Lung (tissue), 12 donors: ENCODE measurements around the gene YWHAQ. TPM values are rescaled to one million over a fixed set of nuclear protein-coding genes. Genes with fewer than 3 reads are reported as not detected.

ENCODE experiments used
- ATAC-seq: fragments of 200-7000 bp; cut with Tn5 transposase; one replicate; pipeline ENCODE4 v1.9.1; 2020; ENCODE audit warnings: moderate number of reproducible peaks; ENCODE audit not compliant: insufficient read depth, low FRiP score
- DNase-seq, 3 donors: peaks; one replicate each; pipeline ENCODE4 v3.0.0-alpha.2; 2013 to 2017
- H3K27ac ChIP-seq, 2 donors: one replicate each; pipeline ENCODE4 v1.5.1; 2013; ENCODE audit warnings: mild to moderate bottlenecking in 2 of 2, moderate library complexity in 2 of 2, control low read depth in 1 of 2, inconsistent platforms in 1 of 2, low read depth in 1 of 2, low read length in 1 of 2
- H3K27me3 ChIP-seq, 3 donors: one replicate each; pipeline ENCODE4 v1.5.1; 2013; ENCODE audit warnings: low read length in 2 of 3; ENCODE audit not compliant: control insufficient read depth in 3 of 3, insufficient read depth in 3 of 3
- H3K36me3 ChIP-seq, 4 donors: one replicate each; pipeline ENCODE4 v1.5.1; 2013; ENCODE audit warnings: low read length in 4 of 4, mild to moderate bottlenecking in 1 of 4, moderate library complexity in 1 of 4; ENCODE audit not compliant: control insufficient read depth in 4 of 4, insufficient read depth in 4 of 4
- H3K4me1 ChIP-seq, 5 donors: one replicate each; pipeline ENCODE4 v1.5.1; 2013; ENCODE audit warnings: low read length in 5 of 5, mild to moderate bottlenecking in 2 of 5, moderate library complexity in 1 of 5; ENCODE audit not compliant: control insufficient read depth in 5 of 5, insufficient read depth in 5 of 5
- H3K4me3 ChIP-seq: one replicate; pipeline ENCODE4 v1.5.1; 2013; ENCODE audit warnings: mild to moderate bottlenecking, control low read depth, moderate library complexity
- H3K9ac ChIP-seq, 2 donors: one replicate each; pipeline ENCODE4 v1.5.1; 2013; ENCODE audit warnings: low read length in 2 of 2, control low read depth in 1 of 2; ENCODE audit not compliant: insufficient read depth in 1 of 2
- H3K9me3 ChIP-seq, 4 donors: one replicate each; pipeline ENCODE4 v1.5.1; 2013; ENCODE audit warnings: low read length in 3 of 4, mild to moderate bottlenecking in 1 of 4, moderate library complexity in 1 of 4; ENCODE audit not compliant: control insufficient read depth in 4 of 4, insufficient read depth in 3 of 4
- CTCF ChIP-seq: IDR thresholded peaks from 2 replicates; pipeline ENCODE4 v1.5.1; 2012; ENCODE audit warnings: mild to moderate bottlenecking; ENCODE audit errors: control extremely low read depth, extremely low read depth
- WGBS, 2 donors: extraction: QIAGEN DNeasy Blood & Tissue Kit; methylation state at CpG; one replicate each; pipeline ENCODE4 v1.1.7; 2013; 5-methylcytosine and 5-hydroxymethylcytosine counted together
- polyA plus RNA-seq, 2 donors: library from polyadenylated mRNA; stranded (reverse); fragments of 200-250 nt; gene quantifications; one replicate each; pipeline ENCODE4 v1.2.1, GENCODE V29; 2013
- total RNA-seq, 2 donors: library from RNA; depleted of rRNA in 1 of 2; stranded (reverse); fragments of >200 nt in 1 of 2; gene quantifications; one replicate each; pipeline ENCODE4 v1.2.1, GENCODE V29; 2014 to 2021
- donor health status: control.
- donor health status: control.
- donor health status: Bipolar disorder and iron deficiency.
- donor health status: healthy.
- donor health status: DM: yes; HTN: yes; CAD: no.

Gene YWHAQ
- total and polyA plus RNA-seq, 4 donors = 94.6 to 275 (median 222) TPM

- H3K36me3 ChIP-seq = peaks cover 4 to 27% (median 19%) of the 10 kb centered on the region in 4 donors
- no peak for TF ChIP-seq CTCF
- ATAC-seq (no peak), DNase-seq (no peak)
- H3K9me3 ChIP-seq = peaks cover 0 to 17% (median 7%) of the 10 kb centered on the region in 4 donors
- no peak overlapping the region for H3K9ac ChIP-seq
- H3K4me1 ChIP-seq = peaks cover 0 to 1% (median 0%) of the 10 kb centered on the region in 5 donors
- no peak overlapping the region for H3K4me3 ChIP-seq
- 96 to 97% methylated on average over 3 of the region's 3 CpGs for WGBS, 2 donors
- H3K27ac ChIP-seq = no peak overlapping the region
- H3K27me3 ChIP-seq = no peaks in the 10 kb centered on the region
Measured at GRCh38 chr2:9602412-9602811, 28.4 kb downstream of the YWHAQ start.

- no peaks in the 10 kb centered on the region for H3K27me3 ChIP-seq
- DNase-seq = no peak
- no peak overlapping the region for H3K27ac ChIP-seq
- WGBS, 2 donors = 96 to 97% methylated on average over 5 of the region's 5 CpGs
- H3K4me3 ChIP-seq = no peak overlapping the region
- H3K9me3 ChIP-seq = peaks cover 0 to 17% (median 7%) of the 10 kb centered on the region in 4 donors
- H3K36me3 ChIP-seq = peaks cover 4 to 29% (median 19%) of the 10 kb centered on the region in 4 donors
- H3K9ac ChIP-seq = no peak overlapping the region
- peaks cover 0 to 3% (median 0%) of the 10 kb centered on the region in 5 donors for H3K4me1 ChIP-seq
- no peak for ATAC-seq
- no peak for TF ChIP-seq CTCF
Measured at GRCh38 chr2:9601397-9601796, 29.4 kb downstream of the YWHAQ start.

GRCh38 chr2:9599430-9599829 is 31.4 kb downstream of the YWHAQ start:
- peaks cover 0 to 6% (median 0%) of the 10 kb centered on the region in 5 donors for H3K4me1 ChIP-seq
- H3K9me3 ChIP-seq = peaks cover 0 to 17% (median 7%) of the 10 kb centered on the region in 4 donors
- ATAC-seq (no peak), DNase-seq (no peak)
- no peak for TF ChIP-seq CTCF
- H3K27me3 ChIP-seq = no peaks in the 10 kb centered on the region
- H3K36me3 ChIP-seq = peaks cover 4 to 31% (median 20%) of the 10 kb centered on the region in 4 donors
- H3K4me3 ChIP-seq = no peak overlapping the region
- no peak overlapping the region for H3K9ac ChIP-seq
- 85 to 94% methylated on average over 1 of the region's 1 CpG for whole genome bisulfite sequencing, 2 donors
- no peak overlapping the region for H3K27ac ChIP-seq
